K562 (cell line): ENCODE measurements around the gene ANO1. TPM values are rescaled to one million over a fixed set of nuclear protein-coding genes. Genes with fewer than 3 reads are reported as not detected.

Source experiments
- ATAC-seq: fragments of 200-7000 bp; cut with Tn5 transposase; 3 replicates; pipeline ENCODE4 v1.9.1; 2020; ENCODE audit warnings: moderate library complexity
- BruUV-seq: library from RNA; stranded (reverse); fragments of 400-500 nt; replicated peaks from 2 replicates; lab custom pipeline; 2021; lab: Mats Ljungman, UMichigan
- CTCF ChIA-PET: fragments of 300-600 bp; formaldehyde crosslinking; extraction: SDS; loops from one replicate; lab custom pipeline; 2021; ENCODE audit warnings: low intra/inter-chr PET ratio; lab: Yijun Ruan, JAX
- POLR2A ChIA-PET: fragments of 300-600, 350-650 bp; sonication (Branson Sonifier 250); formaldehyde crosslinking; extraction: SDS; loops from one replicate; lab custom pipeline; 2021; ENCODE audit warnings: antibody characterized with exemption, inconsistent platforms; lab: Yijun Ruan, JAX
- DNase-seq, 4 experiments: peaks; one replicate each; pipeline versions ENCODE4 v3.0.0 to v3.0.0-alpha.2; 2011 to 2018; ENCODE audit warnings: low spot score in 3 of 4, mixed read lengths in 3 of 4; ENCODE audit errors: extremely low read depth in 1 of 4
- FAIRE-seq: peaks from 2 replicates; lab custom pipeline; 2011; peaks lifted over from hg19 to GRCh38; lab: Jason Lieb, UNC
- H2AFZ ChIP-seq: 2 replicates; pipeline ENCODE4 v1.6.0; 2011; ENCODE audit warnings: low read depth, low read length, control low read depth, inconsistent platforms
- H3K27ac ChIP-seq: fragments of 200-600 bp; 3 replicates; pipeline ENCODE4 v1.8.0; 2011; ENCODE audit warnings: low read depth, mild to moderate bottlenecking, control low read depth, inconsistent platforms, low read length, moderate library complexity, mixed read lengths; ENCODE audit errors: extremely low read depth
- H3K27me3 ChIP-seq, 2 experiments: fragments of 300-600 bp in 1 of 2; 2 replicates in 1 of 2; 3 replicates in 1 of 2; pipeline versions ENCODE4 v1.6.0 to v1.8.0; 2011; ENCODE audit warnings: inconsistent platforms in 2 of 2, low read length in 2 of 2, mild to moderate bottlenecking in 1 of 2, mixed read lengths in 1 of 2, moderate library complexity in 1 of 2; ENCODE audit not compliant: control insufficient read depth in 2 of 2, insufficient read depth in 2 of 2
- H3K36me3 ChIP-seq: fragments of 300-600 bp; 3 replicates; pipeline ENCODE4 v1.8.0; 2011; ENCODE audit warnings: mild to moderate bottlenecking, low read length, inconsistent platforms; ENCODE audit not compliant: control insufficient read depth, insufficient read depth
- H3K4me1 ChIP-seq, 2 experiments: fragments of 200-600 bp in 1 of 2; replicated peaks in 1 of 2; 2 replicates in 1 of 2; 3 replicates in 1 of 2; pipeline versions ENCODE4 v1.5.1 to v1.8.0; 2011; ENCODE audit warnings: inconsistent platforms in 2 of 2, low read length in 2 of 2, mild to moderate bottlenecking in 1 of 2, mixed read lengths in 1 of 2, moderate library complexity in 1 of 2; ENCODE audit not compliant: control insufficient read depth in 2 of 2, insufficient read depth in 2 of 2
- H3K4me2 ChIP-seq: 2 replicates; pipeline ENCODE4 v1.6.1; 2011; ENCODE audit warnings: low read length, control low read depth, inconsistent platforms, mixed read lengths; ENCODE audit not compliant: insufficient read depth
- H3K4me3 ChIP-seq: fragments of 200-600 bp; sonication (generic), shearing (Covaris generic); 2 replicates; pipeline ENCODE4 v1.5.1; 2016; ENCODE audit warnings: control low read depth, inconsistent platforms
- H3K79me2 ChIP-seq: fragments of 200-600 bp; 3 replicates; pipeline ENCODE4 v1.8.0; 2011; ENCODE audit warnings: low read length, inconsistent platforms; ENCODE audit not compliant: control insufficient read depth, insufficient read depth
- H3K9ac ChIP-seq, 2 experiments: 2 replicates each; pipeline versions ENCODE4 v1.6.0 to v1.6.1; 2011; ENCODE audit warnings: low read depth in 2 of 2, low read length in 2 of 2, control low read depth in 1 of 2, inconsistent platforms in 1 of 2, mild to moderate bottlenecking in 1 of 2, mixed read lengths in 1 of 2; ENCODE audit not compliant: insufficient read depth in 1 of 2
- H3K9me1 ChIP-seq: one replicate; pipeline ENCODE4 v1.6.0; 2011; ENCODE audit warnings: inconsistent platforms, mild to moderate bottlenecking, low read length, moderate library complexity; ENCODE audit not compliant: control insufficient read depth, insufficient read depth
- H3K9me3 ChIP-seq: replicated peaks from 2 replicates; pipeline ENCODE4 v1.5.1; 2011; ENCODE audit warnings: low read depth, low read length, inconsistent platforms; ENCODE audit not compliant: control insufficient read depth, insufficient read depth
- H4K20me1 ChIP-seq: replicated peaks from 2 replicates; pipeline ENCODE4 v1.6.1; 2011; ENCODE audit warnings: low read length, inconsistent platforms, mixed read lengths; ENCODE audit not compliant: control insufficient read depth, insufficient read depth
- BDP1 ChIP-seq: IDR thresholded peaks from 3 replicates; pipeline ENCODE4 v1.6.1; 2011; ENCODE audit not compliant: insufficient read length, insufficient read depth
- CREM ChIP-seq: IDR thresholded peaks from 2 replicates; pipeline ENCODE4 v1.6.1; 2014; ENCODE audit warnings: antibody characterized with exemption, low read depth
- CTCF ChIP-seq, 3 experiments: IDR thresholded peaks in 2 of 3; conservative IDR thresholded peaks in 1 of 3; 2 replicates each; pipeline ENCODE4 v1.5.1; 2011 to 2012; ENCODE audit warnings: low read length in 3 of 3, mild to moderate bottlenecking in 3 of 3, control low read depth in 2 of 3, improper control_type of control experiment in 1 of 3, inconsistent platforms in 1 of 3, low read depth in 1 of 3, mixed read lengths in 1 of 3, moderate library complexity in 1 of 3; ENCODE audit not compliant: insufficient read depth in 2 of 3
- EP300 ChIP-seq: IDR thresholded peaks from 2 replicates; pipeline ENCODE4 v1.6.1; 2012; ENCODE audit warnings: low read length, improper control_type of control experiment
- GATAD2A ChIP-seq: fragments of 450-650 bp; IDR thresholded peaks from 2 replicates; pipeline ENCODE4 v1.6.1; 2017
- HDAC1 ChIP-seq, 2 experiments: fragments of 450-650 bp; IDR thresholded peaks; 2 replicates each; pipeline ENCODE4 v1.6.1; 2016 to 2017; ENCODE audit warnings: inconsistent platforms in 1 of 2, mild to moderate bottlenecking in 1 of 2, moderate library complexity in 1 of 2
- L3MBTL2 ChIP-seq: fragments of 450-650 bp; IDR thresholded peaks from 2 replicates; pipeline ENCODE4 v1.6.1; 2016; ENCODE audit warnings: mild to moderate bottlenecking, moderate library complexity
- MED1 ChIP-seq: sonication (generic); formaldehyde crosslinking; IDR thresholded peaks from 2 replicates; pipeline ENCODE4 v1.8.1; 2023; ENCODE audit warnings: missing genetic modification reagents, borderline replicate concordance
- MNT ChIP-seq, 2 experiments: fragments of 450-650 bp; conservative IDR thresholded peaks; 2 replicates each; pipeline ENCODE4 v1.6.1; 2017; ENCODE audit warnings: mild to moderate bottlenecking in 2 of 2, moderate library complexity in 2 of 2
- RAD21 ChIP-seq, 2 experiments: fragments of 250-450 bp in 1 of 2; fragments of 450-650 bp in 1 of 2; sonication (Bioruptor Pico) in 1 of 2; formaldehyde crosslinking in 1 of 2; IDR thresholded peaks in 1 of 2; conservative IDR thresholded peaks in 1 of 2; 2 replicates each; pipeline versions ENCODE4 v1.4.0 to v1.8.0; 2020 to 2022; ENCODE audit warnings: mild to moderate bottlenecking in 2 of 2, moderate library complexity in 1 of 2
- RB1 ChIP-seq: fragments of 450-650 bp; IDR thresholded peaks from 2 replicates; pipeline ENCODE4 v1.6.1; 2017; ENCODE audit warnings: low read depth, mild to moderate bottlenecking
- SIRT6 ChIP-seq: IDR thresholded peaks from one replicate; pipeline ENCODE4 v1.6.1; 2012; ENCODE audit warnings: low read depth, mild to moderate bottlenecking, control low read depth, inconsistent platforms, low read length, moderate library complexity
- SMAD3 ChIP-seq: fragments of 450-650 bp; formaldehyde crosslinking; conservative IDR thresholded peaks from 2 replicates; pipeline ENCODE4 v1.4.0; 2020; ENCODE audit warnings: mild to moderate bottlenecking
- SMC3 ChIP-seq: conservative IDR thresholded peaks from 2 replicates; pipeline ENCODE4 v1.6.1; 2011; ENCODE audit warnings: low read depth, low read length, improper control_type of control experiment; ENCODE audit not compliant: insufficient read depth
- YY1 ChIP-seq, 3 experiments: IDR thresholded peaks; 2 replicates each; pipeline ENCODE4 v1.6.1; 2011; ENCODE audit warnings: low read length in 2 of 3, mild to moderate bottlenecking in 2 of 3, moderate library complexity in 2 of 3, borderline replicate concordance in 1 of 3, control low read depth in 1 of 3, low read depth in 1 of 3; ENCODE audit not compliant: insufficient read depth in 3 of 3, insufficient replicate concordance in 2 of 3, control insufficient read depth in 1 of 3, insufficient read length in 1 of 3; ENCODE audit errors: extremely low read depth in 1 of 3
- WGBS: fragments of 100-300 bp; shearing (Covaris generic); methylation state at CpG from one replicate; pipeline ENCODE4 v1.1.6; 2016; ENCODE audit warnings: low coverage, mixed read lengths; ENCODE audit not compliant: insufficient coverage; ENCODE audit errors: missing lambda C conversion rate; 5-methylcytosine and 5-hydroxymethylcytosine counted together
- in situ Hi-C: fragments of 300-500 bp; cut with MboI; formaldehyde crosslinking; loops from 4 replicates; pipeline ENCODE4 v1.15.0; 2018; ENCODE audit warnings: inconsistent platforms, mixed read lengths
- intact Hi-C: fragments of 100-400 bp; cut with micrococcal nuclease; formaldehyde crosslinking; loops from 2 replicates; pipeline ENCODE4 v1.14.2; 2022
- polyA plus RNA-seq, 8 experiments: library from polyadenylated mRNA; depleted of rRNA in 4 of 8; stranded (reverse) in 5 of 8; unstranded in 3 of 8; fragments of >200 nt; fragmentation: Nextera tagmentation in 2 of 8; fragmentation: Illumina TruSeq in 1 of 8; extraction: Ambion mirVana in 2 of 8; extraction: Trizol in 1 of 8; gene quantifications; 2 replicates each; pipeline versions ENCODE4 v1.2.1 to v1.2.3, GENCODE V29; 2011 to 2014; ENCODE audit warnings: inconsistent platforms in 1 of 8, missing spikeins in 1 of 8
- total RNA-seq, 7 experiments: library from RNA; depleted of rRNA in 6 of 7; stranded (reverse); fragments of >200 nt in 6 of 7; fragmentation: Illumina TruSeq in 2 of 7; extraction: Trizol in 2 of 7; gene quantifications; 2 replicates each; pipeline versions ENCODE4 v1.2.1 to v1.2.3, GENCODE V29; 2011 to 2021; ENCODE audit warnings: low replicate concordance in 1 of 7

ANO1 gene
- total and polyA plus RNA-seq, 9 of the 15 experiments (the other 6 are each of a cell fraction or from before 2014, with no cell fraction given): not detected

DNA sequence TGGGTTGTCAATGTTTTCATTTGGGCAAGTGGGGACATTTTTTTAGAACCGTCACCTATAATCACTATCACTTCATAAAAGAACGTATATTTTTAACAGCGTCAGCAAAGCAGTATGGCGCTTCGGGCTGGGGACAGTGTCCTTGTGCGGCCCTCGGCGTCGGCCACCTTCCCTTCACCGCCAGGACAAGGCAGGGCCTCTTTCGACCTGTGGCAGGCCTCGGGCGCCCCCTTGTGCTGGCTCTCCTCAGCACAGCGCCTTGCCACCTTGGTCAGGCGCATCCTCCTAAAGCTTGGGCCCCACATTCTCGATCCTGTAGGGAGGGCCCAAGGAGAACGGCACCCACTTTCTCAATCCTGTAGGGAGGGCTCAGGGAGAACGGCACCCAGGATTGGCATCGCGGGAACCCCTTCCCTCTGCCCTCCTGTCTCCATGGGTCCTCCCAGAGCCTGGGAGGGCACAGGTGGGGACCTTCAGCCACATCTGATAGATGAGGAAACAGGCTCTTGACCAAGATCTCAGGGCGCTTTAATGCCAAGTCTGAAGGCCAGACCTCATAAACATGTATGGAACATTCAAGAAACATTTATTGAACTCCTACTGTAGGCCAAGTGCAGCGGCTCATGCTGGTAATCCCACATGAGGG, 113.5 kb downstream of the ANO1 start:
- no peaks in the 10 kb centered on the region for H3K79me2 ChIP-seq
- H3K4me1 ChIP-seq: peaks cover 0 to 8% of the 10 kb centered on the region in 2 experiments; a peak in 1 of 5 replicates
- H4K20me1 ChIP-seq: no peaks in the 10 kb centered on the region; the same call in 1 of the 2 replicates
- DNase-seq (peak; percentile 78 to 89 (median 84)), ATAC-seq (peak; percentile 99), FAIRE-seq (peak; percentile 86)
- no peak overlapping the region for H3K4me3 ChIP-seq
- H2AFZ ChIP-seq: no peak overlapping the region
- no peaks in the 10 kb centered on the region for H3K9me1 ChIP-seq
- peaks cover 2% of the 10 kb centered on the region; the same call in 1 of the 2 replicates for H3K9me3 ChIP-seq
- no peak overlapping the region for H3K27ac ChIP-seq
- ChIA-PET POLR2A (interaction anchor here (0.6 to 1.7 kb wide), 3 partner anchors 12 to 293 kb away, joined by 3 to 4 read pairs (median 3); no protein-coding TSS in a partner anchor), CTCF (interaction anchor here (0.6 to 2.6 kb wide), 7 partner anchors 218 to 277 kb away, joined by 3 to 16 read pairs (median 3); no protein-coding TSS in a partner anchor)
- H3K27me3 ChIP-seq: peaks cover 11 to 38% of the 10 kb centered on the region in 2 experiments; a peak in 4 of 5 replicates
- no peak overlapping the region for H3K4me2 ChIP-seq
- H3K36me3 ChIP-seq: no peaks in the 10 kb centered on the region
- no peak overlapping the region for H3K9ac ChIP-seq
- in situ Hi-C loops: no loop called here
- no TSS peak for BruUV-seq
- 5% methylated on average over 21 of the region's 22 CpGs for WGBS
- intact Hi-C loops: loop anchor here (1.0 to 5.0 kb wide), 4 partner anchors 104 to 281 kb away; no protein-coding TSS in a partner anchor
- TF ChIP-seq RB1 (peak; percentile 74), SMC3 (peak; percentile 98), CREM (0 out of 2 replicates have a peak, but pooled peaks have one; percentile 16), EP300 (no peak), YY1 (IDR thresholded peaks at IDR 0.05; ENCODE audit: borderline replicate concordance in 1 of 3, control insufficient read depth in 1 of 3, extremely low read depth in 1 of 3, insufficient read depth in 3 of 3, insufficient read length in 1 of 3, insufficient replicate concordance in 2 of 3, low read depth in 1 of 3, low read length in 2 of 3) (peak in 2 of 3 experiments; percentile 21 to 31), L3MBTL2 (peak; percentile 62), RAD21 (CRISPR knock-in tag; conservative IDR thresholded peaks at IDR 0.05 in 1 of 2, IDR thresholded peaks at IDR 0.05 in 1 of 2) (peak; percentile 89 to 97), GATAD2A (no peak), CTCF (IDR thresholded peaks at IDR 0.05 in 2 of 3, conservative IDR thresholded peaks at IDR 0.05 in 1 of 3; ENCODE audit: insufficient read depth in 2 of 3, low read depth in 1 of 3, low read length in 3 of 3) (peak; percentile 89 to 96 (median 93)), MNT (conservative IDR thresholded peaks at IDR 0.05) (0 out of 4 replicates have a peak, but pooled peaks of 1 of the 2 experiments have one; percentile 26), SIRT6 (no peak), BDP1 (no peak), SMAD3 (CRISPR knock-in tag) (no peak), HDAC1 (IDR thresholded peaks at IDR 0.05) (0 out of 4 replicates have a peak, but pooled peaks of 1 of the 2 experiments have one; percentile 2), MED1 (no peak)
